Measurements from ENCODE around the gene SPNS2.
A peak's percentile ranks its signal among the peaks of the same experiment; 100 is the strongest.

Gene SPNS2

GRCh38 chr17:4504188-4504587, 5.5 kb downstream of the SPNS2 start:
- no peak for DNase-seq

DNA sequence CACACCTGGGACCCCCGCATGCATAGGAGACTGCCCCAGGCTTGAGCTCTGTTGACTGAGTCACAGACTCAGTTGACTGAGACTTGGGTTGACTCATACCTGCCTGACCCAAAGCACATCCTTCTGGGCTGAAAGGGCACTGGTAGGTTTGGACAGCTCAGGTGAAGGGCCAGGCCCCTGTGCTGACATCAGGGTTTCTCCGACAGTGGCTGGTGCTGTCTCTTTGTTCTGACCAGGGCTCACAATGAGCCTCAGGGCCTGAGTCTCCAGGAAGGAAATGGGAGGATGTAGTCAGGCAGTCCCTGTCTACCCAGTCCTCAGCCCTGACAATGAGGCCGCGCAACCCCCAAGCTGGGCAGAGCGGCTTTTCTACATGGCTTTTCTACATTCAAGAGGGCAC, 6.5 kb downstream of the SPNS2 start:
- no peak for DNase-seq

- DNase-seq: no peak
Measured at GRCh38 chr17:4506175-4506813, 7.6 kb downstream of the SPNS2 start.

GRCh38 chr17:4506892-4507291, 8.2 kb downstream of the SPNS2 start:
- DNase-seq: no peak

GRCh38 chr17:4507361-4508111, 8.9 kb downstream of the SPNS2 start:
- DNase-seq: no peak

GRCh38 chr17:4508207-4508606, 9.5 kb downstream of the SPNS2 start:
- DNase-seq: no peak

DNA sequence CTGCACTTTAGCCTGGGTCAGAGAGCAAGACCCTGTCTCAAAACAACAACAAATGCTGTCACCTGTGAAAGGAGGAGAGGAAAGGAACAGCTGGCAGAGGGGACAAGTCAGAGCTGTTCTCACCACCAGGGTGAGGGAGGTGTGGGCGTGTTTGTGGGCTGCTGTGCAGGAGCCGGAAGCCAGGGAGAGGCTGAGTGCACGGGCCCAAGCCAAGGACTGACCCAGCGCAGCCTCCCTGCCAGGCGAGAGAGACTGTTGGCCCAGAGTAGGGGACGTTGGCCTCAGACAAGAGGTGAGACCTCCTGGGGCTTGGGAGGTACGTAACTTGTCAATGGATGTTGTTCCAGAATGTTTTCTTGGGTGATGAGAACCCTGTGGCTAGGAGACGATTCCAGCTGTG, 10.7 kb downstream of the SPNS2 start:
- DNase-seq: peak; percentile 20

- no peak for DNase-seq
Measured at GRCh38 chr17:4509923-4510617, 11.4 kb downstream of the SPNS2 start.

DNA sequence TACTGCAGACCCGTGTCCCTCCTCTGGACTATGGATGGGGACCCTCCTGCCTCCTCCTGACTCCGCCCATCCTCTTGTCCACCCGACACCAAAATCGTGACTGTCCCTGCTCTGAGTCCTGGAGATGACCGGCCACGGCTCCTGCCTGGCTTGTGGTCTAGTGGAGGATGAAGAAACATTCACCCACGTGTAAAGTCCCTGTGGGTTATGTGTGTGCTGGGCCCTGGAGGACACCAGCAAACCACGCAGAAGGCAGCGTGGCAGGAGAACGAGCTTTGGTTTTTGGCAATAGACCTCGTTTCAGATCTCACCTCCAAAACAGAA, 11.9 kb downstream of the SPNS2 start:
- no peak for DNase-seq

- DNase-seq: no peak
Measured at GRCh38 chr17:4511199-4511932, 12.7 kb downstream of the SPNS2 start.

DNA sequence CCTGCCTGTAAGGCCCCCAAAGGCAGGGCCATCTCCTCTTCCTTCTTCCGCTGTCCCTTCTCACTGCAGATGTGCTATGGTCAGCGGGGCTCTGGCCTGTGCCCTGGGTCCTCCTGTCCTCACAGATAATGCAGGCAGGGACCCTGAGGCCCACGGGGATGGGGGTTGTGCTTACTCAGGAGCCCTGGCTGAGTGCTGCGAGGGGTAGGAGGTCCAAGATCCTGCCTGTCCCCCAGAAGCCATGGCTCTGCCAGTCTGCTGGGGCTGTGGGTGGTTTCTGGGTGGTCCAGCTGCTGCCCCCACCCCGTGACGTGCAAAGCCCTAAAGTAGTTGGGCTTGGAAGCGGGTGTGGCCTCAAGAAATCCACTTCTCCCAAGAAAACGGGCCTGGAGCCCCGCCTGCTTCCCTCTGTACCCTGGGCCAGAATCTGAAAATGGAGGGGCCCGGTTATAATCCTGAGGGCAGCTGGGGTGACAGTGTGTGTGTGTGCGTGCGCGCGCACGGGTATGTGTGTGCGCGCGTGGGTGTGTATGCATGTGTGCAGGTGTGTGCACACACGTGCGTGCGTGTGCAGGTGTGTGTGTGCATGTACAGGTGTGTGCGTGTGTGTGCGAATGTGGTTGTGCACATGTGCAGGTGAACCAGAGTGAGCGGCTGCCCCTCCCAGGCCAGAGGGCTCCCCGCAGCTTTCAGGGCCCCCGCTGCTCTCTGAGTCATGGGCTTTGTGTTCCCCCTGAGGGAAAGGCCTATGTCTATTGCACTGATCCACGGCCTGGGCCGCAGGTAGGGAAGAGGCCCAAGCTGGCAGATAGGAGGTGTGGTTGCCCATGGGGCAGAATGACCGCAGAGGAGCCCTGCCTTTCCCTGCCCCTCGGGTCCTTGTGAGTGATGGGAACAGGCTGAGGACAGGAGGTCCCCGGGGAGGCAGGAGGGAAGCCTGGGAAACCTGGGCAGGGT, 13.8 kb downstream of the SPNS2 start:
- DNase-seq: no peak

- no peak for DNase-seq
Measured at GRCh38 chr17:4513113-4514032, 14.7 kb downstream of the SPNS2 start.

GRCh38 chr17:4514206-4514605, 15.5 kb downstream of the SPNS2 start:
- DNase-seq: no peak

DNA sequence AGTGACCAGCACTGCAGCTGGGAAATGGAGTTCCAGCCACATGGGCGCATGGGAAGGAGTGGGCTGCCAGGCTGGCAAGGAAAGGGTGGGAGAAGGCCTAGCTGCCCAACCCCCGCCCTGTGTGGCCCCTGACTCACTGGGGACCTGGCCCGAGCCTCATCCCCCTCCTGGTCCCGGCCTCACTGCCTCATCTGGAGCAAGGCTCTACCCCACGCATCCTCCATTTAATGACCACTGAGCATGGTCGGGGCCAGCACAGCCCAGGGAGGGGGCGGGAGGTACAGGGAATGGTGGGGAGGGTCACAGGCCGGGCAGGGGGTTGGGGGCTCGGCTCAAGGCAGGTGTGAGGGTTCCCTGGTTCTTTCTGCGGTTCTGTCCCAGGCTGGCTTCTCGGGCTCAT, 16.1 kb downstream of the SPNS2 start:
- no peak for DNase-seq

- no peak for DNase-seq
Measured at GRCh38 chr17:4515501-4515900, 16.8 kb downstream of the SPNS2 start.

GRCh38 chr17:4516735-4517134, 18.1 kb downstream of the SPNS2 start:
- no peak for DNase-seq

DNA sequence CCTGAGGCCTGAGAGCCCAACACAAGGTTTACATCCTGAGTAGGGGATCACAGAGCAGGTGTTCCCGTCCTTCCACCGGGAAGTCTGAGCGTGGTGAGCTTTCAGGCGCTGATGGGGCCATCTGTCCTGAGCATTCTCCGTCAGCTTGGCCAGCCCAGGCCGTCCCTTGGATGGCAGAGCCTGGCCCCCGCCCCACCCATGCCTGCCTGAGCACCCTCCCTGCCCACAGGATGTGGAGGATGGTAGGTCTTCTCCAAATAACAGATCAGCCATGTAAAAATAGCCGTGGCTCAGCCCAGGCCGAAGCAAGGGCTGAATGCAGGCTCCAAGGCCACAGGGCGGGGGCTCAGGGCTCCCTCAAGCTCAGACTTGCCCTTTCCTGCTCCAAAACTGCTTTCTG, 20.2 kb downstream of the SPNS2 start:
- DNase-seq: no peak

- no peak for DNase-seq
Measured at GRCh38 chr17:4519361-4519788, 20.7 kb downstream of the SPNS2 start.

DNA sequence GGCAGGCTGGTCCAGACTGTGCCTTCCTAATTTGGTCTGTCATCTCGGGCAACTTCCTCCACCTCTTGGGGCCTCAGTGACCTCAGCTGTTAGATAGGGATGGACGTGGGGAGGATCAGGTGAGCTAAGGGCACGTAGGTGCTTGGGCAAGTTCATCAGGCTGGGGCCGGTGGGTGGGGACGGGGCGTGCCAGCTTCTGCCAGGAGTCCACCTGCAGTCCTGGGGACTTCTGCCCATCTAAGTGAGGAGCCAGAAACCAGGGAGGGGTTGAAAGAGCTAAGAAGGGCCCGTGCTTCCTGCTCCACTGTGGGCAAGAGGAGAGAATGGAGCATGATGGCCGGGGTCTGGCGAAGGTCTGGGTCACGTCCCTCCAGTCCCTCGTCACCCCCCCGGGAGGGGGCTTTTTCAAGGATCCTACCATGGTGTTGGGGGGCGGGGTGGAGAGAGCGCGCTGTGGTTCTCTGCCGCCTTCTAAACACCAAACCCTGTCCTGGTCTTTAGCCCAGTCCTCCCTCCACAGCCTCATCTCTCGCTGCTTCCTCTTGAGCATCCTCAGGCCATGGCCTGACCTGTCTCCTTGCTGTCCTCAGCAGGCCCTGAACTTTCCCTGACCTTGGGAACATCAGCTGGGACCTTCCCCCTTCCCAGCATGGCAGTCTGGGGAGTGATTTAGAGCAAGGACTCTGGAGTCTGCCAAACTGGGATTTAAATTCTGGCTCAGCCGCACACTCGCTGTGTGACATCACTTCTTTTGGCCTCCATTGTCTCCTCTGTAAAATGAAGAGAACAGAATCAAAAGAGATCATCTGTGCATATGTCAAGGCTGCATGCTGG, 21.6 kb downstream of the SPNS2 start:
- DNase-seq: no peak

DNA sequence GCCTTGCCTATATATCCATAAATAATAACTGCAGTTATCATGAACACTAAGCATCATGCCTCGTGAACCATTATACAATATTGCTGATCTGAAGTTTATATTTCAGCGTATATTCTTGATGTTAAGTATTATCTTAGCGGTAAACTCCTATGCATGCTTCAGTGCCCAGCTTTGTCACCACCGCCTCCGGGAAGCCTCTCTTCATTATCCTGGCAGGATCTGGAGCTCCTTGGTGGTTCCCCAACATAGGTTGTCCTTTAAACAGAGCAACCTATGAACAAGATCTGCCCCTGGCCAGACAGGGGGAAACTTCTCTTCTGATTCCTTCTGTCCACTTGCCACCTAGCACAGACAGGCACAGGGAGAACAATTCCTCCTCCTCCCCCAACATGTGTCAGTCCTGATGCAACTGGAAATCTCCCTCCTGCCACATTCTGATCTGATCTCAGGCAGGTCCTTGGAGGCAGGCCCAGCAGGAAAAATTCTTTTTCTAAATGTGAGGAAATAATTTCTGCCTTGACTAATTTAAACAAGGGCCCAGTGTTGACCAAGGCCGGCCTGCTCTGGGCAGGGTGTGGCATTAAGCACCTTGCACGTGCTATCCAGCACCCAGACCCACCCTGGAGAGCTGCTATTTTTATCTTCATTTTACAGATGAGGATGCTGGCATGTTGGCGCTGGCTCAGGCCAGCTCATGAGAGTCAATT, 22.4 kb downstream of the SPNS2 start:
- no peak for DNase-seq
